HepG2 (cell line): Measurements from ENCODE around the gene LRRC15. TPM values are rescaled to one million over a fixed set of nuclear protein-coding genes. Genes with fewer than 3 reads are reported as not detected.

Source experiments
- BORCS8-MEF2B ChIP-seq: sonication (generic); formaldehyde crosslinking; IDR thresholded peaks from 2 replicates; pipeline ENCODE4 v1.8.0; 2022; ENCODE audit warnings: mild to moderate bottlenecking, missing genetic modification reagents
- CBX5 ChIP-seq: sonication (generic); formaldehyde crosslinking; IDR thresholded peaks from 2 replicates; pipeline ENCODE4 v1.4.0; 2020; ENCODE audit warnings: missing genetic modification reagents, borderline replicate concordance
- E2F1 ChIP-seq: sonication (generic); formaldehyde crosslinking; IDR thresholded peaks from 2 replicates; pipeline ENCODE4 v1.5.0; 2020; ENCODE audit warnings: missing genetic modification reagents
- ETV5 ChIP-seq: IDR thresholded peaks from 2 replicates; pipeline ENCODE4 v1.6.1; 2018; ENCODE audit warnings: missing biosample characterization, missing genetic modification reagents, inconsistent platforms, borderline replicate concordance
- GATA4 ChIP-seq: sonication (generic); IDR thresholded peaks from 2 replicates; pipeline ENCODE4 v1.6.1; 2016; ENCODE audit warnings: antibody characterized with exemption, low read depth, borderline replicate concordance
- GRHL1 ChIP-seq: sonication (generic); formaldehyde crosslinking; conservative IDR thresholded peaks from 2 replicates; pipeline ENCODE4 v1.8.0; 2022; ENCODE audit warnings: missing genetic modification reagents
- HMG20B ChIP-seq: conservative IDR thresholded peaks from 2 replicates; pipeline ENCODE4 v1.6.1; 2016; ENCODE audit warnings: missing genetic modification reagents, missing compliant biosample characterization
- ISX ChIP-seq: sonication (generic); formaldehyde crosslinking; conservative IDR thresholded peaks from 2 replicates; pipeline ENCODE4 v1.5.0; 2020; ENCODE audit warnings: missing genetic modification reagents
- KLF6 ChIP-seq: IDR thresholded peaks from 2 replicates; pipeline ENCODE4 v1.8.0; 2016; ENCODE audit warnings: missing biosample characterization, missing genetic modification reagents
- MBNL3 ChIP-seq: fragments of 250-450 bp; sonication (Bioruptor Pico); conservative IDR thresholded peaks from 2 replicates; pipeline ENCODE4 v1.8.0; 2022; ENCODE audit warnings: mild to moderate bottlenecking, inconsistent platforms
- NKX3-1 ChIP-seq: sonication (generic); formaldehyde crosslinking; IDR thresholded peaks from 2 replicates; pipeline ENCODE4 v1.5.0; 2020; ENCODE audit warnings: missing genetic modification reagents
- PLRG1 ChIP-seq: fragments of 450-650 bp; conservative IDR thresholded peaks from 2 replicates; pipeline ENCODE4 v1.6.1; 2016
- RFXAP ChIP-seq: sonication (generic); formaldehyde crosslinking; IDR thresholded peaks from 2 replicates; pipeline ENCODE4 v1.4.0; 2020; ENCODE audit warnings: missing genetic modification reagents, borderline replicate concordance
- SNAI1 ChIP-seq: sonication (generic); formaldehyde crosslinking; IDR thresholded peaks from 2 replicates; pipeline ENCODE4 v1.5.0; 2020; ENCODE audit warnings: mild to moderate bottlenecking, missing genetic modification reagents, borderline replicate concordance
- SRY ChIP-seq: sonication (generic); formaldehyde crosslinking; IDR thresholded peaks from 2 replicates; pipeline ENCODE4 v1.8.0; 2022; ENCODE audit warnings: mild to moderate bottlenecking, missing genetic modification reagents
- THAP8 ChIP-seq: sonication (generic); formaldehyde crosslinking; IDR thresholded peaks from 2 replicates; pipeline ENCODE4 v1.5.1; 2020; ENCODE audit warnings: missing genetic modification reagents, mild to moderate bottlenecking, borderline replicate concordance
- ZBTB20 ChIP-seq: sonication (generic); formaldehyde crosslinking; IDR thresholded peaks from 2 replicates; pipeline ENCODE4 v1.8.1; 2023; ENCODE audit warnings: missing genetic modification reagents, low read depth, mild to moderate bottlenecking, borderline replicate concordance
- ZNF280B ChIP-seq: sonication (generic); formaldehyde crosslinking; IDR thresholded peaks from 2 replicates; pipeline ENCODE4 v1.5.0; 2020; ENCODE audit warnings: missing genetic modification reagents, mild to moderate bottlenecking, borderline replicate concordance
- ZNF768 ChIP-seq: sonication (generic); formaldehyde crosslinking; IDR thresholded peaks from 2 replicates; pipeline ENCODE4 v1.4.0; 2020; ENCODE audit warnings: missing genetic modification reagents
- polyA plus RNA-seq, 8 experiments: library from polyadenylated mRNA; depleted of rRNA in 3 of 8; stranded (reverse) in 7 of 8; unstranded in 1 of 8; fragments of >200 nt; fragmentation: Illumina TruSeq in 4 of 8; extraction: Trizol in 4 of 8; gene quantifications; 2 replicates each; pipeline versions ENCODE4 v1.2.1 to v1.2.3, GENCODE V29; 2011 to 2016; ENCODE audit warnings: low read depth in 4 of 8, missing spikeins in 1 of 8, mixed read lengths in 1 of 8; ENCODE audit not compliant: insufficient read depth in 1 of 8
- total RNA-seq, 5 experiments: library from RNA; depleted of rRNA; stranded (reverse); fragments of >200 nt; fragmentation: Illumina TruSeq; extraction: Trizol; gene quantifications; 2 replicates each; pipeline ENCODE4 v1.2.3, GENCODE V29; 2016; ENCODE audit warnings: low read depth in 1 of 5
- TF ChIP-seq, protein P1 (sequence below): sonication (generic); formaldehyde crosslinking; IDR thresholded peaks from 2 replicates; pipeline ENCODE4 v1.9.0; 2022; ENCODE audit warnings: low read depth, missing genetic modification reagents

Gene LRRC15
- total and polyA plus RNA-seq, 2 of the 13 experiments (the other 11 are each of a cell fraction or from before 2014, with no cell fraction given), result not detected

DNA sequence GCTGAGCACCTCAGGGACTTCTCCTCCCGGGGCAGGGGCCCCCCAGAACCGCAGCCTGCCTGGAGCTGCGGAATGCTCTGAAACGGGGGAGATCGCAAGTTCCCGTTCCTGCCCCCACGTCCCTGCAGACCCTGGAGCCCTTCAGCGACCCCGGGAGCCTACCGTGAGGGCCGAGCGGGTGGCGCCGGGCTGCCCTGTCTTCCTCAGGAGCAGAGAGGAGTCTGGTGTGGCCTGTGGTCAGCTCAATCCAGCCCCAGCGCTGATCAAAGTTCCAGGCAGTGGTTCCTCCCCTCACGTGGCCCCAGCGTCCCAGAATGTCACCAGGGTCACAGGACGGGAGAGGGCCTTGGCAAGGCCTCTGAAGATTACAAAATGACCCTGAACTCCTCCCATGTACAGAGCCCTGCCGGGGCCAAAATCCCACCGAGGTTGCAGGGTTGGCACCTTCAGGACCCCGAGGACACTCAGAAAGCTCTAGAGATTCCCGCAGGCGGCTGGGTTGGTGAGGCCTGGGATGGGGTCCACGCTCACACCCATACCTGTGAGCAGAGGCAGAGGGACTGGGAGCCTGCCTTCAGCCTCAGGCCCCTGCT lies 18.4 kb downstream of the LRRC15 start, which contains the start of gene CPN2 (continued):
- TF ChIP-seq KLF6 (CRISPR knock-in tag), result 0 out of 2 replicates have a peak, but pooled peaks have one; percentile 18
- no peak for TF ChIP-seq SNAI1 (CRISPR knock-in tag)
- TF ChIP-seq GRHL1 (CRISPR knock-in tag), result no peak
- no peak for TF ChIP-seq HMG20B (CRISPR knock-in tag)
- TF ChIP-seq ZNF280B (CRISPR knock-in tag), result no peak
- TF ChIP-seq ZNF768 (CRISPR knock-in tag), result peak; percentile 59; the same call in 1 of the 2 replicates
- TF ChIP-seq THAP8 (CRISPR knock-in tag), result no peak; the same call in 1 of the 2 replicates
- TF ChIP-seq ZBTB20 (CRISPR knock-in tag), result no peak
- TF ChIP-seq E2F1 (CRISPR knock-in tag), result 0 out of 2 replicates have a peak, but pooled peaks have one; percentile 26
- TF ChIP-seq GATA4, result 0 out of 2 replicates have a peak, but pooled peaks have one; percentile 31
- peak; percentile 34; the same call in 1 of the 2 replicates for TF ChIP-seq CBX5
- TF ChIP-seq RFXAP, result peak; percentile 85; the same call in 1 of the 2 replicates
- TF ChIP-seq, protein P1, sequence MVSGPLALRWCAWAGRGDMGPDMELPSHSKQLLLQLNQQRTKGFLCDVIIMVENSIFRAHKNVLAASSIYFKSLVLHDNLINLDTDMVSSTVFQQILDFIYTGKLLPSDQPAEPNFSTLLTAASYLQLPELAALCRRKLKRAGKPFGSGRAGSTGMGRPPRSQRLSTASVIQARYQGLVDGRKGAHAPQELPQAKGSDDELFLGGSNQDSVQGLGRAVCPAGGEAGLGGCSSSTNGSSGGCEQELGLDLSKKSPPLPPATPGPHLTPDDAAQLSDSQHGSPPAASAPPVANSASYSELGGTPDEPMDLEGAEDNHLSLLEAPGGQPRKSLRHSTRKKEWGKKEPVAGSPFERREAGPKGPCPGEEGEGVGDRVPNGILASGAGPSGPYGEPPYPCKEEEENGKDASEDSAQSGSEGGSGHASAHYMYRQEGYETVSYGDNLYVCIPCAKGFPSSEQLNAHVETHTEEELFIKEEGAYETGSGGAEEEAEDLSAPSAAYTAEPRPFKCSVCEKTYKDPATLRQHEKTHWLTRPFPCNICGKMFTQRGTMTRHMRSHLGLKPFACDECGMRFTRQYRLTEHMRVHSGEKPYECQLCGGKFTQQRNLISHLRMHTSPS, result no peak
- no peak for TF ChIP-seq BORCS8-MEF2B (CRISPR knock-in tag)
- no peak for TF ChIP-seq MBNL3
- TF ChIP-seq NKX3-1 (CRISPR knock-in tag), result 0 out of 2 replicates have a peak, but pooled peaks have one; percentile 51
- TF ChIP-seq PLRG1, result no peak
- 0 out of 2 replicates have a peak, but pooled peaks have one; percentile 22 for TF ChIP-seq SRY
- TF ChIP-seq ETV5 (CRISPR knock-in tag), result no peak
- no peak for TF ChIP-seq ISX (CRISPR knock-in tag)
